CD4-positive, alpha-beta T cell treated with Interleukin-1 beta for 1 hour (primary cell): ENCODE measurements around the gene CARD10.

Experiments
- DNase-seq, 2 donors: peaks; one replicate each; pipeline ENCODE4 v3.0.0-alpha.2; 2020 to 2022

Gene CARD10

DNA sequence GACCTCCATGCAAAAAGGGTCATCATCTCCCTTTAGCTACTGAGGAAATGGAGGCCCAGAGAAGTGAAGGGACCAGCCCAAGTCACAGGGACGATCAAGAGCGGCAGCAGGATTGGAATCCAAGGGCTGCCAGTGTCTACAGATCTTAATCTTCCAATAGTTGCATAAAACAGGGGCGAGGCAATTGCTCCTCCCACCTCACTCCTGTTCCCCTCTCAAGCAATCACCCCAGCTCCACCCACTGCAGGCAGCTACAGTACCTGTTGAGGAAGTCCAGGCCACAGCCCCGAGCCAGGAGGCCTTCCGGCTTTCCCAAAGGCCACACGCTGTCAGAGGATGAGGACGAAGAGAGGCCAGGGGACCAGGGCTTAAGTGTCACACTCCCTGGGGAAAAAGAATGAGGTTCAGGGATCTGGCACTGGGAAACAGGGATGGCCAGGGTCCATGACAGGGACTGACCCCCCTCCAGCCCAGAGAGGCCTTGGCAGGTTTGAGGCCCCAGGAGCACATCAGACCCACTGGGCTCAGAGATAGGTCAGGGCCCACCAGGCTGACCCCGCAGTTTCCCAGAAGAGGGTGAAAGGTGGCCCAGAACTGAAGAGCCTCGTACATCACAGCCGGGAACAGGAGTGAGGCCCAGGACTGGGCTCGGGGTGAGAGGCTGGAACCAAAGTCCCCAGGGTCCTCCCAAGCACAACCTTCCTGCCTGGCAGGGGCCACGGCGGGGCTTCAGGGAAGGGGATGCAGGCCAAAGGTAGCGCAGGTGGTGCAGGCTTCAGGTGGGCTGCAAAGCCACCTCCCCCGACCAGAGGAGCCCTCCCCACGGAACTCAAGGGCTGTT is 16.7 kb downstream of the CARD10 start:
- no peak for DNase-seq

DNA sequence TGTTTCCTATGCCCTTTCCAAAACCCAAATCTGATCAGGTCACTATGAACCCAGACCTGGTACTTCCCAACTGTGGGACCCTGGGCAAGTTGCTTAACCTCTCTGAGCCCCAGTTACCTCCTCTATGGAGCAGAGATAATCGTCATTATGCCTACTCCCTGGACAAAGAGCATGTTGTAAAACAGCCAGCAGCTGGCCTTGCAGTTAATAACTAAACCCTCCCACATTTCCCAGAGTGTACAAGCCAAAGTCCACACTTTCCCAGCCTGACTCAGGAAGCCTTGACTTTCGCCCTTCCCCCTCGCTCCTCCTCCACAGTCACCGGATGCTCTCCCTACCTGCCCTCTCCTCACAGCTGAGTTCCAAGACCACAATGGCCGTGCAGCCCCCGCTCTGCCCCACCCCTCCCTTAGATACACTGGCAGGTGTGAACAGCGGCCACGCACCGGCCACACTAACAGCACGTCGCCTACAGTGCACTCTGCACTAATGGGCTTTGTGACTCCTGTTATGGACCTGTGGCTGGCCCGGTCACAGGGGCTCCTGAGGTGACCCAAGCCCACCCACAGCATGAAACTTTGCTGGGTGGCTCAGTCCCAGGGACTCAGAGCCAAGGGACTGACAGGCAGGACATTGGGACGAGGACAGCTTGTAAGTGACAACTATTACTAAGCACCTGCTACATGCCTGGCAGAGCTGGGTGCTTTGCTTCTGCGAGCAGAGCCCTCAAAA is 17.4 kb downstream of the CARD10 start:
- DNase-seq, result no peak

DNA sequence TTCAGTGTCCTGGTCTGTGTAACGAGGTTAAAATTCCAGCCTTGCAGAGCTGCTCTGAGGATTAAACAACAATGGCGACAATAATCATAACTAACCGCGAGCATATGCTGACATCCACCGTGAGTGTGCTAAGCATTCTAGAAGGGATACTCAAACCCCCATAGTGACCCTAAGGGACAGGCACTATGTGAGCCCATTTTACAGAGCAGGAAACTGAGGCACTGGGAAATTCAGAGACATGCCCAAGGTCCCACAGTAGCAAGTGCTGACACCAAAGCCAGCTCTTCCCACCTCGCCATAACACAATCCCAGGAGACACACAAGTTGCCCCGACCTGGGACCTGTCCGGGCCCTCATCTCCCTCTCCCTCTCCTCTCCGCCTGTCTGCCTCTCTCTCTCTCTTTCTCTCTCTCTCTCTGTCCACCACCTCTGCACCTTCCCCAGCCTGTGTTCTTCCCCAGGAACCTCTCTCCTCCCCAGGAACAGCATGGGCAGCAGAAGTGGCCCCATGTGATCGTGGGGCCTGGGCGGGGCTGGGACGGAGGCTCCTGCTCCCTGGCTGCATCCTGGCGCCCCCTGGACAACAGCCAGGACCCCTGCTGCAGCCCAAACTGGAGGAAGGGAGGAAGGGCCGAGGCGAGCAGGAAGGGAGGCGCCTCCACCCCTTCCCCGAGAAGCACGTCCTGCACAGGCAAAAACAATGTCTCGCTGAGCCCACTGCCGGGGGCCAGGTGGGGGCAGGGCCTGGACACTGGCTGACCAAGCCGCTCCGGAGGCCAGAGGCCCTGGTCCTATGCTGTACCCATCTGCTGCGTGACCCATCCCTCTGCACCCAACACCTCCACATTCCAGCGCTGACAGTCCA is 18.2 kb downstream of the CARD10 start:
- DNase-seq, result no peak

DNA sequence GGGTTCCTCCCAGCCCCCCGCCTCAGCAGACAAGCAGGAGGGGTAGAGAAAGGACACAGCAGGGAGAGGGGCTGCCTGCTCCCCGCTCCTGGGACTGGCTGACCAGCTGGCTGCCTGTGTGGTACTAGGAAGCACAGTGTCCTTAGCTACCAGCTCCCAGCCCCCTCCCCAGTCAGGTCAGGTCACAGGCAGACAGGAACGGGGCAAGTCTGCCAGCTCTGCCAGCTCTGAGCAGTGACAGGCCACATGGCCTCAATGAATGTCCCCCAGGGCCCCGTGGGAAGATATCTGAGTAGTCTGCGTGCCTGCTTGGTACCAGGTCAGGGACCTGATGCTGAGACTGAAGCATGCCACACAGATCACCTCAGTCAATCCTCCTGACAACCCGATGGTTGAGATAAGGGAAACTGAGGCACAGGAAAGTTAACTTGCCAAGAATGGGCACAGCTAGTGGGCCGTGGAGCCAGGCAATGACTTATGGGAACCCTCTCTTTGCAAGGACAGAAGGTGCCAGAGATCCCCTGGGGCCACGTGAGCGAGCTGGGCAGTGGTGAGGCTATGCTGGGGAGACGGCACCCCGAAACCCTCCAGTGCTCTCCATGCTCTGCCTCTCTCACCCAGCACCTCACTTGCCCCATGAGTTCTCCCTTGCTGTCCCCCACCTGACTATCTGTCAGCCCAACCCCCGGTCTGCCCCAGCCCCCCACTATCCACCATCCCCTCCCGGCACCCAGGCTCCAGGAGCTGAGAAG is 19.2 kb downstream of the CARD10 start:
- DNase-seq, result no peak

DNA sequence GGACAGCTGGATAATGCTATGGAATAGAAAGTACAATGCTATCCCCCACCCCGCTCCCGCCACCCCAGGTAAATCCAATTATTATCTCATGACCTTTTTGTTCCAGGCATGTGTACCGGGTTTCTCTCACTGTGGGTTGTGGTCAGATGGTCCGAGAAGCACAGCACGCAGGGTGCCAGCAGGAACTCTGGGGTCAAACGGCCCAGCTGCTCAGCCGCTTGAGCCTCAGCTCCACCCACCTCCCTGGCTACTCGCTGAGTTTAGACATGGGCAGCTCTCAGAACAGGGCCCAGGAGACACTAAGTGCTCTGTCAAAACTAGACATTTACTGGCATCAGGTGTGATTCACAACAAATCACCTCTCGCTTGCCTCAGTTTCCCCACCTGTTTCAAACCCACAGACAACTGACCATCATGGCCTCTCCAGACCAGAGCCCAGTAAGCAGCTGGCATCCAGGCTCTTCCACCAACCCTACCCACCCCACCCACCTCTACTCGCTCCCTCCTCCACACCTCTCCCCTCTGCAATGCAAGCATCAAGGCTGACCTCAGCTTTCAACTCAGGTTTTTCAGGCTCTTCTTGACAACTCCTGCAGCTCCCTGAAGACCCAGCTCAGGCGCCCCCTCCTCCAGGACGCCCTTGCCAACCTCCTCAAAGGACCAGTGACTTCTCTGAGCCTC is 20.0 kb downstream of the CARD10 start:
- no peak for DNase-seq

DNA sequence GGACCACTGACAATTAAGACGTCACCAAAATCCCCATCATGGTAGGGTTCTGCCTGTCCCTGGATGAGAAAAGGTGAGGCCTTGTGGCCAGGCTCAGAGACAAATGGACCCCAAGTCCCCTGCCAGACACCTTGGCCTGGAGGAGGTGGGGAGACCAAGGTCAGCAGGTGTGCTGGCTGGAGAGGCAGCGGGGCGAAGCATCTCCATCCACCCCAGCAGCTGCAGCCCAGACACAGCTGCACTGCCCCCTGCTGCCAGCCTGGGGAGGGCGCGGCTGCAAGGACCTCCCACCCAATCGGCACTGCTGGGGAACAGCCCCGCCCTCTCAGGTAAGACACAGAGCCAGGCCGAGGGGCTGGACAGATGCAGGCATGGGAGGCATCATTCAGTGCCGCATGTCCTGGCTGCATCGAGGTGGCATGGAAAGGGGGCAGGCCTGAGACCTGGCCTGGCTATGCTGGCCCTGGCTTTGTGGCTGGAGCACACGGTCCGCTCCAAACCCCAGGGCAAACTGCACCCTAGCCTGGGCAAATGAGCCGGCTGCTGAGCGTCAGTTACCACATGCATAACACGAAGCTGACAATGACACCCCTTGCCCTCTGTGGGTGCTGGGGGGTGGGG is 20.8 kb downstream of the CARD10 start:
- DNase-seq, result peak; percentile 75 to 77

DNA sequence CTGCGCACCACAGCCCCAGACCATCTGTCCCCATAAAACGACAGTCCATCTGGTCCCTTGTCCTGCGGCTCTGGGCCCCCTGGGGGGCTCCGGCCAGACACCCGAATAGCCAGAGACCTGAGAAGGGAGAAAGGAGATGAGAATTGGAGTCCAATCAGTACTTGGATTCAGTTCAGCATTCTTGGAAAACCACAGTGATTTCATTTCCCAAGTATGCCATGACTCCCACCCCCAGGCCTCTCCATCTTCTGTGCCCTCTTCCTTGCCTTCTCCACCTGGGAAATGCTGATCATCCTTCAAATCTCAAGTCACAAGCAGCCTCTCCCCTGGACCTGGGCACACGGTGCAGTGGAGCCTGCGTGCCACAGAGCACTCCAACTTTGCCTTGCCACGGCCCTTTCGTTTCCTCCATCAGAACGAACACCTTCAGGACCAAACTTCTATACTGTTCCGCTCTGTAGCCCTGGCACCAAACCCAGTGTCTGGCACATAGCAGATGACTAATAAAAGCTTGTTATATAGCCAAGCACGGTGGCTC is 22.1 kb downstream of the CARD10 start:
- no peak for DNase-seq

DNA sequence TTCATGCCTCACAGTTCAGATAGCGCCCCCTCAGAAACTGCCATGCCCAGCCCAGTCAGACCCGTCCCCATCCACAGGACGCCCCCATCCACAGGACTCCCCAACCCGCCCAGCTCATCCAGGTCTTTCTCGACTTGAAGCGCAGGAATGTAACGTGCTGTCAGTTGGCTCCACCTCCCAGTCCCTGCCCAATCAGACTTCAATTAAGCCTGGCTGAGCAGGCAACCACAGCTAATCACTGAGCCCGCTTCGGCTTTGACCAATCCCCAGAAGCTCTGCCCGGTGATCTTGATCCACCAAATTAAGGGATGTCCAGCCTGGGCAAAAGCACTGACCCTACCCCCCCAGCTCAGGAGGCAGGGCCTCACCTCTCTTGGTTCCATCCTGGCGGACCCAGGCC is 22.6 kb downstream of the CARD10 start:
- no peak for DNase-seq

DNA sequence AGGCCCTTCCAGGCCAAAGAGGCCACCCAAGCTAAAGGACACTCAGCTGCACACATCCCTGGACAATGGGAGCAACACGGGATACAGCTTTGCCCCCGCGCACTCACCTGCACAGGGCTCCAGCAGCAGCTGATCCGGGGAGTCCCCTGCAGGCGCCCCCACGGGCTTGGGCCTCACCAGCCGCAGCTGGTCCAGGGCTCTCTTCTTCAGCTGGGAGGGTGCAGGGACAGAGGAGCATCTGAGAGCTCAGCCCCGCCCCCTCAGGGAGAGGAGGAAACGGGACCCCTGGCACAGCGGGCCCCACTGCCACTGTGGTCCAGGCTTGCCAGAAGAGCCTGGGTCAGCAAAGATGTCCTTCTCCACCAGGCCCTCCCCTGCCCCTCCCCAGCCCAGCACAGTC is 25.2 kb downstream of the CARD10 start:
- no peak for DNase-seq

DNA sequence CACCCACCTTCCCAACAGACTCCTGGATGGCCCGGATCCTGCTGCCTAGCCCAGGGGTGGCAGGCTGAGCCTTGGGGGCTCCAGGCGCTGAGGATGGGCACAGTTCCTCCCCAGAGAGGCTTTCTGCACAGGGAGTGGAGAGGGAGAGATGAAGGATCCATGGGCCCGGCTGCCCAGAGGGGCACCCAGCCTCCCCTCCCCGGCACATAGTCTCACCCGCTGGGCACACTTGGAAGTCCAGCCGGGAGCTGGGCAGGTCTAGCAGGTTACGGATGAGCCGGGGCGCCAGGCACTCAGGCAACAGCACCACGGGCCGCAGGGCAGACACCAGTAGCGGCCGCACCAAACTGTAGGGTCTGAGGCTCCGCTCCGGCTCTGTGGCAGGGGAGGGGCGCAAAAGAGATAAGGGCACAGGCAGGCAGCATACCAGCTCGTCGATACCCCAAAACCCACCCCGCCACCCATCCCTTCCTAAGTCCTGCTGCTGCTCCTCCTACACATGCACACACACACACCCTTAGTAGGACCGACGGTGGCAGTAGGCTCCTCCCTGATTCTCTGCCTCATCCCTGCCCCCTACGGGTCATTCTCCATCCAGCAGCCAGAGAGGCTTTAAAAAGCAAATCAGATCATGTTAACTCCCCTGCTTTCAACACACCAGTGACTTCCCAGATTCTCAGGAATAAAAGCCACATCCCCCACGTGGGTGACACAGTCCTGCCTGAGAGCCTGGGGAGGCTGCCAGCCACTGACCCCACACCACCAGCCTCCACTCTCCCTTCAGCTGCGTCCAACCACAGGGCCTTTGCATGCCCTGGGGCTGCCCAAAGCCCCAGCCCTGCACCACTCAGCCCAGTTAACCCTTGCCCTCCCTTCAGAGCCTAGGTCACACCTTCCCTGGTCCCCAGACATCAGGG is 26.5 kb downstream of the CARD10 start:
- DNase-seq, result peak; percentile 64 to 71

DNA sequence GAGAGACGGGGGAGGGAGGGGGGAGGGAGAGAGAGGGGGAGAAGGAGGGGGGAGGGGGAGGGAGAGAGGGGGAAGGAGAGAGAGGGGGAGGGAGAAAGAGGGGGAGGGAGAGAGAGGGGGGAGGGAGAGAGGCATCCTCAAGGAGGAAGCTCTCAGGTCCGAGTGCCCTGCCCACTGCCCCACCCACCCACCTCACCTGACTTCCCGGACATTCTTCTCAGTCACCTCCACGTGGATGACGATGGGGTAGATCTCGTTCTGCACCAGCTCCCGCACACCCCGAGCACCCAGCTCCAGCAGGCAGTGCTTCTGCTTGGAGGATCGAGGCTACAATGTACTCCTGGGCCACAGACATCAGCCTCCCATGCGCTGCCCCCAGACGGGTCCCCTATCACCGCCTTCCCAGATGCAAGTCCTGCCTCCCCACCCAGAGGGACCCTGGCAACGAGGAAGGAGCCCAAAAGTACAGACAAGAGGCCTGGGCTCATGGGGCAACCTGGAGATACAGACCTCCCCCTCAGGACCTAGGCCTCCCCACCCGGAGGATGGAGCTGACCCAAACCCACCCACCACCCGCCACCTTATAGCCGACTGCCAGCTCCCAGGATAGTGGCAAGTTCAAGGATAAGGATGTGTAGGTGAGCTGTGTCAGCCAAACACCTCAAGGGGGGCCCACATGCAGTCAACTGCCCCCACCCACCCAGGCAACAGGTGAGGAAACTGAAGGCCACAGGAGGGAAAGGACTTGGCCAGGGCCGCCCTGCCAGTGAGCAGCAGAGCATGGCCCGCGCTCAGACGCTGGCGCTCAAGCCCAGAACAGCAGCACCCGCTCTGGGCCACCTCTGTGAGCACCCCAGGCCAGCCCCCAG is 27.4 kb downstream of the CARD10 start:
- no peak for DNase-seq

DNA sequence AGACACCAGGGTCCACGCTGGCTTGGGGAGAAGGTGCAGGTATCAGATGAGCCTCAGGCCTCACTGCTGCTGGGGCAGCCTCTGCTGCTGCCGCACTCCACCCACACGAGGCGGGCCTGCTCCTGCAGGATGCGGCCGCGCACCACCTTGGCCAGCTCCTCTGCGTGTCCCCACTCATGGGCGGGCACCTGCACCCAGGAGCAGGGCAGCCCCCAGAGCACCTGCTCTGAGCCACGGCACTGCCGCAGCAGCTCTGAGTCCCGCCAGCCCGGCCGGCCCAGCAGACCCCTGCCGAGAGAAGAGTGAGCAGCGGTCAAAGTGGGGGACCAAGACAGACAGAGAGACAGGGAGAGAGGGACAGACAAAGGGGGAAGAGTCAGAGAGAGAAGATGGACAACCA is 28.1 kb downstream of the CARD10 start:
- no peak for DNase-seq

DNA sequence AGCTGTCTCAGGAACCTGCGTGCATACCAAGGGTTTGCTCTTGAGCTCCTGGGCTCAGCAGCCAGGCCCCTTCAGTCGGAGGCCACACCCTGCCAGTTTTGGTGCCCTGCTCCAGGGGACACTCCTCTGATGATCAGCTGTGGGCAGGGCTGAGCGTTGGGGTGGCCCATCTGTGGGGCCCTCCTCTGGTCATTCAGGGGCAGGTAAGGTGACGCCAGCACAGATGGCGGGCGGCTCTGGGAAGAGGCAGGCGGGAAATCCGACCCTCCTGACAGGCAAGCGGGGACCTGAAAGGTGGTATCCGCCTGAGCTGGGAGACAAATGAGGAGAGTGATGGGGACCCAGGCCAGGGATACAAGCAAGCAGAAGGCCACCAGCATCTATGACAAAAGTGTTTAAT is 29.2 kb downstream of the CARD10 start:
- no peak for DNase-seq

DNA sequence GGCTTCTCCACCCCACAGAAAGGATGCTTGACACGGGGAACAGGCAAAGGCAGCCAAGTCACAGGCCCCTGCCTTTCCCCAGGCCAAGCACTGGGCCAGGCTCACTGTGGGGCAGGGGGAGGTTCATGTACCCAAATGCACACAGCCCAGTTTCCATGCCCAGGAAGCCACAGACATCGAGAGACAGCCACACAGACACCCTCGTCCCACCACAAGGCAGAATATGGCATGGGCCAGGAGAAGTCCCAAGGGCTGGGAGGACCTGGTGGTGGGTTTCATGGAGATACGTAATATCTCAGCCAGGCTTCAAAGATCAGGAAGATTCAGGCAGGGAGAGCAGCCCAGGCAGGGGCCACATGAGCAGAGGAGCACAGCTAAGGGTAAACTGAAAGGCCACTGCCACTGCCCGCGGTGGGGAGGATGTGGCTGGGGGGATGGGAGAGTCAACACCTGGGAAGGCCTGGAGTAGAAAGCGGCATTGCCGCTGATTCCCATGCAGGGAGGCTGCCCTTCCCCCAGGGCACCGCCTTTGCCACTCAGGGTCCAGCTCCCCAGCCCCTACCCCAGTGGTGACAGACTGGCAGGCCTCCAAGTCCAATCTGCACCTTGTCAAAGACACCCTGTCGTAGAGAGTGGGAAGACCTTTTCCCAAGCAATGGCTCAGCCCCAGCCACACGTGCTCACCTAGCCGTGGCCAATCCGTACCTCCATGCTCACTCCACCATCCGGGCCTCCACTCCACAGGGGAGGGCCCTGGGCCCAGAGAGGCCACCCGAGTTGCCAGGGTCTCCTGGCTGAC is 30.7 kb downstream of the CARD10 start:
- DNase-seq, result no peak

DNA sequence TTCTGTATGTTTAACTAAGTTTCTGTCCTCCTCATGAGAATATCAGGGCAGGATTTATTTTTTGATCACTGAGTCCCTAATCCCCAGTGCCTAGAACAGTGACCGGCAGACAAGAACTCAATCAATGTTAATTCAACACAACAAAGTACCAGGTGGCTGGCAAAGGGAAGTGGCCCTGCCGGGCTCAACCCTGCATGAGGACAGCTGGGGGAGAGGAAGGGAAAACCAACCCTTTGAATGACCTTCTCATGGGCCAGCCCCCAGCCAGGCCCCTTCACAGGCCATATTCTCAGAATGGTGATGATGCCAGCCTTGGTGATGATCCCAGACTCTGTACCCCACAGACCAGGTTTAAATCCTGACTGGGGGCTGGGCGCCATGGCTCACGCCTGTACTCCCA is 31.6 kb downstream of the CARD10 start:
- DNase-seq, result no peak

DNA sequence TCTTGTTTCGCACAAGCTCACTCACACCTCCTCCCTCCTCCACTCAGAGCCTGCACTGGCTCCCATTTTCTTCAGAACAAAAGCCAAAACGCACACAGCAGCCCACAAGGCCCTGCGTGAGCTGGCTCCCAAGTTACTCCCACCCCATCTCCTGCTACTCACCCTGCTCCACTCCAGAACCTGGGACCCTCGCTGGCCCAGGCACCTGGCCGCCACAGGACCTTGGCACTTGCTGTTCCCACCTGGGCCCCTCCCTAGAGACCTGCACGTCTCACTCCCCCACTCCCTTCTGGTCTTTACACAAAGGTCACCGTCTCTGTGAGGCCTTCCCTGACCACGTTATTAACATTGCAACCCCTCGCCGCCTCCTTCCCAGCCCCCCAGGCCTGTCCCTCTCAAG is 32.1 kb downstream of the CARD10 start:
- no peak for DNase-seq

DNA sequence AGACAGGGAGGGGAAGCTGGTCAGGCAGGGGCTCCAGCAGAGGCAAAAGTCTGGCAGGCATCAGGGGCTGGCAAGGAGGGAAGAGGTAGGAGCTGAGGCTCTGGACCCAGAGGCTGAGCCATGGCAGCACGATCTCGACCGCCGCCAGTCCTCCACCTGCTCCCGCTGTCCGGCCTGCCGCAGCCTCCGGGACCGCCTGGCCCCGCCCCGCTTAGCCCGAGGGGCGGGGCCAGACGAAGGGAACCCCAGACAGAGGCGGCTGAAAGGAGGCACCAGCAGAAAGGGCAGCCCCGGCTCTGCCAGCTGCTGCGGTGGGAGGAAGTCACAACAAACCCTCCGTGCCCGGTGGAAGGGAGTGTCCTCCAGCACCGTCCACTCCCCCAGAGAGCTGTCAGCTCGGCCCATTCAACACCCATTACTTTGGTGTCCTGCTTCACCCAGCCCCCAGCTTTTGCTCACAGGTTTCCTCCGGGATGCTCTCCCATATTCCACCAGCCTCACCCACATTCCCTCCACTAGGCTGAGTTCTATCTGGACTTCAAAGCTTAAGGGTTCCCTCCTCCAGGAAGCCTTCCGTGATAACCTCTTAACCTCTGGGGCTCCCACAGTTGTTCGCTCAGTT is 32.9 kb downstream of the CARD10 start, which contains the start of gene MFNG:
MFNG (minus strand) TSS at position 161 of the 622 bp plus-strand sequence. CDS start 207 bp downstream, outside the sequence.
- DNase-seq, result peak; percentile 80 to 87
